ENCODE measurements around the gene MAEL. TPM values are rescaled to one million over a fixed set of nuclear protein-coding genes. Genes with fewer than 3 reads are reported as not detected.

Gene MAEL
- total RNA-seq, 1 donor = 8.6 TPM

- DNase-seq (ENCODE audit: low read depth) = no peak
Measured at GRCh38 chr1:167060141-167061072, 71.3 kb downstream of the MAEL start.

GRCh38 chr1:167061073-167061464, 72.0 kb downstream of the MAEL start:
- no peak for TF ChIP-seq CTCF (IDR thresholded peaks at IDR 0.05; ENCODE audit: insufficient read depth, low read depth, low read length)
- no peak for DNase-seq (ENCODE audit: low read depth)
- no peak overlapping the region for H3K4me3 ChIP-seq (ENCODE audit: low read depth, low read length)

More at GRCh38 chr1:167060141-167061072, 71.3 kb downstream of the MAEL start:
- peak; percentile 38 for TF ChIP-seq CTCF (IDR thresholded peaks at IDR 0.05; ENCODE audit: insufficient read depth, low read depth, low read length)
- no peak overlapping the region for H3K4me3 ChIP-seq (ENCODE audit: low read depth, low read length)

- no peak for TF ChIP-seq CTCF (IDR thresholded peaks at IDR 0.05; ENCODE audit: insufficient read depth, low read depth, low read length)
- no peak for DNase-seq (ENCODE audit: low read depth)
- H3K4me3 ChIP-seq (ENCODE audit: low read depth, low read length) = no peak overlapping the region
Measured at GRCh38 chr1:167064621-167065020, 75.5 kb downstream of the MAEL start.

- DNase-seq (ENCODE audit: low read depth) = no peak
- TF ChIP-seq CTCF (IDR thresholded peaks at IDR 0.05; ENCODE audit: insufficient read depth, low read depth, low read length) = no peak
Measured at GRCh38 chr1:167065471-167065870, 76.4 kb downstream of the MAEL start.

DNA sequence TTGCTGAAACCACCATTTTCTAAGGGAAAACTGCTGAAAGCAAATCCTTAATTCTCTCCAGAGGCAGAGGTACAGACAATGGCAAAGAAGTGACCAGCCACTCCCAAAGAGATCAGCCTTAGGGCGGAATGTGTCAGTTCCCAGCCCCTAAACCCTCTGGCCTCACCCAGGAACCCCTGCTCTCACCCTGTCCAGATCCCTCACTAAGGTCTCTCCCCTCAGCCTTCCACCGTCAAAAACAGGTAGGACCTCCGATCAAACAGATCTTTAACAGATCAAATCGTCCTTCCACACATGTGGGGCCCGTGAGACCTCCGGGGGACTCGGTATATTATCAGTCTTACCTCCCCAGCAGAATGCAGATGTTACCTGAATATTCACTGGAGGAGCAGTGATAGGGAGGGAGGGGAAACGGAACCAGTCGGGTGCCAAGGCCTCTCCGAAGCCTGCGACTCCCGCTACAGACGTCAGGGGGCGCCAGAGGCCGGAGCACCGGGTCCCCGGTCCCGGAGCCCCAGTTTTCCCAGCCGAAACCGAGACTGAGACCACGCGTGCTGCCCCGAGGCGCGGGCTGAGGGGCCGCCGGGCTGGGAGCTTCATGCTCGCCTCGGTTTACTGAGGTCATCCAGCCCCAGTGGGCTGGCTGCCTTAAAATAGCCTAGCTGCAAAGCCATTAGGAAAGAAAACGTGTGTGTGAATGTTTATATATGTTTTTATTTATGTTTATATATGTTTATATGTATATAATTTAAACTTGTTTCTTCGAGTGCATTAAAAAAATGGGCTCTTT, 77.4 kb downstream of the MAEL start:
- DNase-seq (ENCODE audit: low read depth) = peak; percentile 43
- TF ChIP-seq CTCF (IDR thresholded peaks at IDR 0.05; ENCODE audit: insufficient read depth, low read depth, low read length) = peak; percentile 94
- H3K4me3 ChIP-seq (ENCODE audit: low read depth, low read length) = peak overlapping the region; percentile 38

More at GRCh38 chr1:167065471-167065870, 76.4 kb downstream of the MAEL start:
- H3K4me3 ChIP-seq (ENCODE audit: low read depth, low read length) = no peak overlapping the region

GRCh38 chr1:167067904-167068303, 78.8 kb downstream of the MAEL start:
- no peak for DNase-seq (ENCODE audit: low read depth)
- H3K4me3 ChIP-seq (ENCODE audit: low read depth, low read length) = no peak overlapping the region
- TF ChIP-seq CTCF (IDR thresholded peaks at IDR 0.05; ENCODE audit: insufficient read depth, low read depth, low read length) = no peak
